ENCODE measurements around the gene PTGR3.

GRCh38 chr18:75200605-75201280 is 8.2 kb downstream of the PTGR3 start:
- no peak for TF ChIP-seq POLR2A (IDR thresholded peaks at IDR 0.05)
- TF ChIP-seq, protein P1, sequence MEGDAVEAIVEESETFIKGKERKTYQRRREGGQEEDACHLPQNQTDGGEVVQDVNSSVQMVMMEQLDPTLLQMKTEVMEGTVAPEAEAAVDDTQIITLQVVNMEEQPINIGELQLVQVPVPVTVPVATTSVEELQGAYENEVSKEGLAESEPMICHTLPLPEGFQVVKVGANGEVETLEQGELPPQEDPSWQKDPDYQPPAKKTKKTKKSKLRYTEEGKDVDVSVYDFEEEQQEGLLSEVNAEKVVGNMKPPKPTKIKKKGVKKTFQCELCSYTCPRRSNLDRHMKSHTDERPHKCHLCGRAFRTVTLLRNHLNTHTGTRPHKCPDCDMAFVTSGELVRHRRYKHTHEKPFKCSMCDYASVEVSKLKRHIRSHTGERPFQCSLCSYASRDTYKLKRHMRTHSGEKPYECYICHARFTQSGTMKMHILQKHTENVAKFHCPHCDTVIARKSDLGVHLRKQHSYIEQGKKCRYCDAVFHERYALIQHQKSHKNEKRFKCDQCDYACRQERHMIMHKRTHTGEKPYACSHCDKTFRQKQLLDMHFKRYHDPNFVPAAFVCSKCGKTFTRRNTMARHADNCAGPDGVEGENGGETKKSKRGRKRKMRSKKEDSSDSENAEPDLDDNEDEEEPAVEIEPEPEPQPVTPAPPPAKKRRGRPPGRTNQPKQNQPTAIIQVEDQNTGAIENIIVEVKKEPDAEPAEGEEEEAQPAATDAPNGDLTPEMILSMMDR (IDR thresholded peaks at IDR 0.05): no peak

Data from uterus (tissue), 2 donors.